Right lung (tissue), 5 donors: ENCODE measurements around the gene UNC93B1. TPM values are rescaled to one million over a fixed set of nuclear protein-coding genes. Genes with fewer than 3 reads are reported as not detected.
"Not testable (repeated sequence)": the region's sequence is repeated elsewhere in the genome, so short reads cannot be mapped to it uniquely, and the experiment has no call there.

ENCODE experiments used
- DNase-seq, 2 donors: peaks; one replicate each; pipeline ENCODE4 v3.0.0-alpha.2; 2013
- polyA plus RNA-seq, 5 donors: library from polyadenylated mRNA; unstranded; fragments of 120-200 nt; gene quantifications; one replicate each; pipeline versions ENCODE4 v1.2.1 to v1.2.3, GENCODE V29; 2013; ENCODE audit warnings: inconsistent platforms in 1 of 5, low replicate concordance in 1 of 5; ENCODE audit not compliant: insufficient read length in 5 of 5, insufficient read depth in 1 of 5

Gene UNC93B1
- polyA plus RNA-seq, 5 donors, result 12.3 to 25.2 (median 15.1) TPM

- DNase-seq, result not testable (repeated sequence)
Observed at GRCh38 chr11:67943406-67943805, 60.5 kb downstream of the UNC93B1 start.

Other genes with a start within 250 kb of the UNC93B1 start
- 10 to 100 TPM; 10.7 to 21.4 (median 11.7) TPM for gene ALDH3B1, start 6.2 kb upstream of the UNC93B1 start, polyA plus RNA-seq
- 10 to 100 TPM; 41.7 to 90.0 (median 48.3) TPM for gene NDUFS8, start 26.6 kb upstream of the UNC93B1 start, polyA plus RNA-seq
- 10 to 100 TPM; 27.8 to 46.0 (median 37.7) TPM for gene TCIRG1, start 34.9 kb upstream of the UNC93B1 start, polyA plus RNA-seq
- 10 to 100 TPM; 75.9 to 99.7 (median 82.6) TPM for gene CHKA, start 117.3 kb upstream of the UNC93B1 start, polyA plus RNA-seq
- gene KMT5B, start 209.2 kb upstream of the UNC93B1 start, polyA plus RNA-seq, result 10 to 100 TPM; 61.0 to 94.6 (median 90.7) TPM